GDM1 (cell line): ENCODE results near the gene DXO.
"Not testable (repeated sequence)": the region's sequence is repeated elsewhere in the genome, so short reads cannot be mapped to it uniquely, and the experiment has no call there.

Source experiments
- DNase-seq: peaks from one replicate; lab custom pipeline; 2025; lab: John Stamatoyannopoulos, UW

DXO gene

GRCh38 chr6:31980195-31980876 lies 8.4 kb upstream of the DXO start:
- not testable (repeated sequence) for DNase-seq

DNA sequence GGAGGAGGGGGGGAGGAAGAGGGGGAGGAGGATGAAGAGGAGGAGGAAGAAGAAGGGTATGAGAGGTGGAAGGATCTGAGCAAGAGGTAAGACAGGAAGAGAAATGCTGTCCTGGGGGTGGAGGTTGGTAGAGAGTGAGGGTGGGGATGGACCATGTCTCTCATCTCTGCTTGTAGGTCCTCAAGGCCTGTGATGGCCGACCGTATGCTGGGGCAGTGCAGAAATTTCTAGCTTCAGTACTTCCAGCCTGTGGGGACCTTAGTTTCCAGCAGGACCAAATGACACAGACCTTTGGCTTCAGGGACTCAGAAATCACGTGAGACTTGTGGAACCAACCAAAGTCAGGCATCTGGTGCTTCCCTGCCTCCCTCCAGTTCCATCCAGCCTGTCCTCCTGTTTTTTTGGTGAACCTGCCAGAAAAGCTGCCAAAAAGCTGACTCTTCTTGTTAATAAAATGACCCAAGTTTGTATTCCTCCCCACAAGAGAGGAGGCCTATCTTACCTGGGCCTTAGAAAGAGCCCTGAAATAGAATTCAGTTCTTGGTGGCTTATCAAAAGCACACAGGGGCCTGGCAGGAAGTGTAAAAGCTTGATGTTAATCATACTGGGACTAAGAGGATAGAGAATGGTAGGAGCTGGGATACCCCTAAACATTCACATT lies 7.4 kb upstream of the DXO start:
- DNase-seq = no peak

- DNase-seq = no peak
Measured at GRCh38 chr6:31978831-31979230, 6.9 kb upstream of the DXO start.

GRCh38 chr6:31977816-31978431 lies 6.0 kb upstream of the DXO start:
- no peak for DNase-seq

- DNase-seq = not testable (repeated sequence)
Measured at GRCh38 chr6:31976065-31976464, 4.1 kb upstream of the DXO start.

- no peak for DNase-seq
Measured at GRCh38 chr6:31972709-31973350, 892 bp upstream of the DXO start.

DNA sequence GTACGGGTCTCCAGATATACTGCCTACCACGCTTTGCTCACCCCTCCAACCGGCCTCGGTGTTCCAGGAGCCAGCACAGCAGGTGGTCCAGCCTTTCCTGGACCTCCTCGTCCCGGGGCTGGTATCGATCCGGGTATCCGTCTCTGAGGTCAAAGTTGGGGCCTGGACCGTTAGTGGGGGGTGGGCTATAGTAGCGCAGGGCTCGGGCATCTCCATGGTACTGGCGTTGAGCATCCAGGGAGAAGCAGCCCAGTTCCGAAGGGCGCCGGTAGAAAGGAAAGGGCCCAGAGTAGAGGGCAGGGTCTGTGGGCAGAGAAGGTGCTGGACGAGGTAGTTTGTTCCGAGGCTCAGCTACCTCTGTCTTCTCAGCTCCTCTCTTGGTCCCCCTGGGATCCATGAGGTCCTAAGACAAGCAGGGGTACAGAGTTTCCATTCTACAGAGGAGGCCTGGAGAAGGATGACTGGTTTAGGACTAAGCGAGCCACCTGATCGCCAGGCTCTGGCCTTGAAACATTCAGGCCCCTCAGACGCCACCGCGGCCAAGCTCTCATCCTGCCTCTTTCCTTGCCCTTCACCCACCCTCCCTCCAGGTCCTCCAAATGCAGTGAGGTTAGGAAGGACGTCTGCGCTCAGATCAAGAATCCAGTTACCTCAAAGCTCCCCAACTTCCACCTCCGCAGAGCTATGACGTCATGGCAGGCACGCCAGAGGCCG lies 502 bp downstream of the DXO start:
- DNase-seq = no peak

GRCh38 chr6:31970604-31971271 lies 1.2 kb downstream of the DXO start:
- DNase-seq = no peak

DNA sequence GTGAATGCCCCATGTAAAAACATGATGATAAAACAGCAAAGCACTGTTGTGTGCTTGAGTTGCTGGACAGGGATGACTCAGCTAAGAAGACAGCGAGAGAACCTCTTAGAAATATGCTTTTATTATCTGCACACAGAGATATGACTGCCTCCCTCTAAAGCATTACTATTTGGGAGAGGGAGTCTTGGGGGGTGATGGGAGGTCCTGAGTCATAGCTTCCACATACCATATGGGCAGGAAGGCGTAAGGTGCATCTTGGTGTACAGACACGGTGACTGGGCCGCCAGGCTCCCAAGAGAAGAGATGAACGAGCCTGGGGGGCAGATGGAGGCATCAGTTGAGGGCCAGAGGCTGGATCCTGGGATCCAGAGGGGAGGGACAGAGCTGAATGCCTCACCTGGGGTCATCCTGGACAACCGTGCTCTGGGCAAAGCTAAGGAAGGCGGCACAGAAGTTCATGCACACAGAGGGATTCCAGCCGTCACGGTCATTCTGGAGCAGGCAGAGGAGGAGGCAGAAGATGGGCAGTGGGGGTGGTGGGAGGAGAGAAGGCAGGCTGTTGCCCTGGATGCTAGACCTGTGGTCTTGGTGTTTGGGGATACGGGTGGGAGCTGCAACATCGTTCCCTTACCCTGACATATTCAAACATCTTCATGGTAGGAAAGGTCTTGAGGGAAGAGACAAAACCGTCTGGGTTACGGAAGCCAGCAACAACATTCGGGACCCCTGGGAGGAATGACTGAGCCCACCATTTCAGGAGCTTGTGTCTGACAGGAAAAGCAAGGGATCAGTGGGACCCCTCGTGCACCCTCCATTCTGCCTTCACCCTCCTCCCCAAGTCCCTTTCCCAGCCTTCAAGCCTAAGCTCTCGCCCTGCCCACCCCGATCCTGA lies 2.0 kb downstream of the DXO start:
- DNase-seq = no peak

DNA sequence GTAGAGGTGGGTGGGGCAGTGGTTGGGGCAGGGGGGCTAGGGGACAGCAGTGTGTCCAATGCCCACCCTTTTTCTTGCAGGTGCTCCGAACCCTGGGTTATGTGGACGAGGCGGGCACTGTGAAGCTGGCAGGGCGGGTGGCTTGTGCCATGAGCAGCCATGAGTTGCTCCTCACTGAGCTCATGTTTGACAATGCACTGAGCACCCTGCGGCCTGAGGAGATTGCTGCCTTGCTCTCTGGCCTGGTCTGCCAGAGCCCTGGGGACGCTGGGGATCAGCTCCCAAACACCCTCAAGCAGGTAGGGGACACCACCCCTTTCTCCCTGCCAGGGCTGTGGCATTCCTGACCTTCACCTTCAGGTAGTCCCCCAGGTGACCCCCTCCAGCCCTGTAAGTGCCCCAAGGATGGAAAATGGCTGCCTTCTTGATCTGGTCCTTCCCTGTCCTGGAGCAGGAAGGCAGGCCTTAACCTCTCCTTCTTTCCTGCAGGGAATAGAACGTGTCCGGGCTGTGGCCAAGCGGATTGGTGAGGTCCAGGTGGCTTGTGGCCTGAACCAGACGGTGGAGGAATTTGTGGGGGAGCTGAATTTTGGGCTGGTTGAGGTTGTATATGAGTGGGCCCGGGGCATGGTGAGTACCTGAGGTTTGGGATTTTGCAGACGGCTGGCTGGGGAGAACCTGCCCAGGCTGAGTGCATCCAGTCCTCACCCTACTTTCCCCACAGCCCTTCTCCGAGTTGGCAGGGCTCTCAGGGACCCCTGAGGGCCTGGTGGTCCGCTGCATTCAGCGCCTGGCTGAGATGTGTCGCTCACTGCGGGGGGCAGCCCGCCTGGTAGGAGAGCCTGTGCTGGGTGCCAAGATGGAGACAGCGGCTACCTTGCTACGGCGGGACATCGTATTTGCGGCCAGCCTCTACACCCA lies 2.9 kb downstream of the DXO start:
- no peak for DNase-seq

- DNase-seq = no peak
Measured at GRCh38 chr6:31968326-31968725, 3.6 kb downstream of the DXO start.

GRCh38 chr6:31967926-31968320 lies 4.0 kb downstream of the DXO start:
- no peak for DNase-seq

DNA sequence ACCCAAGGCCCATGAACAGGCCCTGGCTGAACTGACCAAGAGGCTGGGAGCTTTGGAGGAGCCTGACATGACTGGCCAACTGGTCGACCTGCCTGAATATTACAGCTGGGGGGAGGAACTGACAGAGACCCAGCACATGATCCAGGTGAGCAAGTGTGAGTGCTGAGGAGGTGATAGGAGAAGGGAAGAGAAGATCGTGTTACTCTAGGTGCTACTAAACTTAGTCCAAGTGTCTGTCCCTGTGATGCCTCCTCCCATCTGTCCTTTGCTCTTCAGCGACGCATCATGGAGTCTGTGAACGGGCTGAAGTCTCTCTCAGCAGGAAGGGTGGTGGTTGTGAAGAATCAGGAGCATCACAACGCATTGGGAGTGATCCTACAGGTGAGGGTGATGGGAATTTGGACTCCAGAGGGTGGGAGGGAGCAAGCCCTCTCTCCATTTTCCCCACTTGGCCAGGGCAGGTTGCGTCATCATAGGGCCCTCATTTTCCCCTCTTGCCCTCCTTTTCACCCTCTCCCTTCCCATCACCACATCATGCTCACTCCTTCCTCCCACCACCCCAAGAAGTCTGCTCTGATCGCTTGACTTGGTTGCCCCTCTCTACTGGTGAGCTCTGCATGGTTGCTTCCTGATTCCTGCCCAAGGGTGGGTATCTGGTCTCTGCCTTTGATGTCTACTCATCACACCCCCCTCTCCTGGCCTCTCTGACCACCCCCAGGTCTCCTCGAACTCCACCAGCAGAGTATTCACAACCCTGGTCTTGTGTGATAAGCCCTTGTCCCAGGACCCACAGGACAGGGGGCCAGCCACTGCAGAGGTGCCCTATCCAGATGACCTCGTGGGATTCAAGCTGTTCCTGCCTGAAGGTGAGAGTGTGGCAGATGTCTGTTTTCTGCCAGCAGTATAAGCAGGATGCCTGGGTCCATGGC lies 4.7 kb downstream of the DXO start:
- no peak for DNase-seq

GRCh38 chr6:31966506-31966905 lies 5.4 kb downstream of the DXO start:
- DNase-seq = no peak

DNA sequence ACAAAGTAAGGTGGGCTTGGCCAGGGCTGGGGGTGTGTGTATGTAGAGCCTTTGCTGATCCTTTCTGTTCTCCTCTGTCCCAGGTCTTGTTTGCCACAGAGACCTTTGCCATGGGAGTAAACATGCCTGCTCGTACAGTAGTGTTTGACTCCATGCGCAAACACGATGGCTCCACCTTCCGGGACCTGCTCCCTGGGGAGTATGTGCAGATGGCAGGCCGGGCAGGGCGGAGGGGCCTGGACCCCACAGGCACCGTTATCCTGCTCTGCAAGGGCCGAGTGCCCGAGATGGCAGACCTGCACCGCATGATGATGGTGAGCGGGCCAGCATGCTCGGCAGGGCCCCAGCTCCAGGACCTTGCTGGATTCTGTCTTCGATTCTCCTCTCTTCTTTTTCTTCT lies 6.2 kb downstream of the DXO start:
- no peak for DNase-seq

DNA sequence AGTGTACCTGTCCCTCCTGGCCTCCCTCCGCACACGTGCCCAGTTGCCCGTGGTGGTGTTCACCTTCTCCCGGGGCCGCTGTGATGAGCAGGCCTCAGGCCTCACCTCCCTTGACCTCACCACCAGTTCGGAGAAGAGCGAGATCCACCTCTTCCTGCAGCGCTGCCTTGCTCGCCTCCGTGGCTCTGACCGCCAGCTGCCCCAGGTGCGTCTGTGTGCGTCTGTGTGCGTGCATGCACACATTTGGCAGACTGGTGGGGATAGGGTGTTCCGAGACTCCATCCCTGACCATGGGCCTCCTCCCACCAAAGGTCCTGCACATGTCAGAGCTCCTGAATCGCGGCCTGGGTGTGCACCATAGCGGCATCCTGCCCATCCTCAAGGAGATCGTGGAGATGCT lies 8.0 kb downstream of the DXO start:
- DNase-seq = no peak

DNA sequence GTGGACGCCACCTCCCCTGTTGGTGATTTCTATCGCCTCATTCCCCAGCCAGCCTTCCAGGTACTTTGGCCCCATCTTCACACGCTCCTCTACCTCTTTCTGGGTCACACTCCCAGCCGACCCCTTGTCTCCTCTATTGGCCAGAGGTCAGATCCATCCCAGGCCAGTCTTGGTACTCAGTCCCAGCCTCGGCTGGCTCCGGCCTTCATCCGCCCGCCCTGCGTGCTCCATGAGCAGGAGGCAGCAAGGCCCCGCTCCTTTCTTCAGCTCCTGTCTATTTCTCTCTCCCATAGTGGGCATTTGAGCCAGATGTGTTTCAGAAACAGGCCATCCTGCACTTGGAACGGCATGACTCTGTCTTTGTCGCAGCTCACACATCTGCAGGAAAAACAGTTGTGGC lies 10.3 kb downstream of the DXO start:
- DNase-seq = no peak
